ENCODE data around the gene UBE2J1. TPM values are rescaled to one million over a fixed set of nuclear protein-coding genes. Genes with fewer than 3 reads are reported as not detected.

Gene UBE2J1
- total RNA-seq, 2 experiments from 2014 or later, result 28.8 to 29.0 TPM

GRCh38 chr6:89378628-89379027, 26.1 kb upstream of the UBE2J1 start:
- Mint-ChIP-seq H3K4me3 (no peak overlapping the region), H3K36me3 (no peaks in the 10 kb centered on the region), H3K27ac (no peak overlapping the region), H3K9me3 (no peaks in the 10 kb centered on the region), H3K4me1 (peaks cover 10% of the 10 kb centered on the region), H3K27me3 (no peaks in the 10 kb centered on the region)
- no peak for DNase-seq

DNA sequence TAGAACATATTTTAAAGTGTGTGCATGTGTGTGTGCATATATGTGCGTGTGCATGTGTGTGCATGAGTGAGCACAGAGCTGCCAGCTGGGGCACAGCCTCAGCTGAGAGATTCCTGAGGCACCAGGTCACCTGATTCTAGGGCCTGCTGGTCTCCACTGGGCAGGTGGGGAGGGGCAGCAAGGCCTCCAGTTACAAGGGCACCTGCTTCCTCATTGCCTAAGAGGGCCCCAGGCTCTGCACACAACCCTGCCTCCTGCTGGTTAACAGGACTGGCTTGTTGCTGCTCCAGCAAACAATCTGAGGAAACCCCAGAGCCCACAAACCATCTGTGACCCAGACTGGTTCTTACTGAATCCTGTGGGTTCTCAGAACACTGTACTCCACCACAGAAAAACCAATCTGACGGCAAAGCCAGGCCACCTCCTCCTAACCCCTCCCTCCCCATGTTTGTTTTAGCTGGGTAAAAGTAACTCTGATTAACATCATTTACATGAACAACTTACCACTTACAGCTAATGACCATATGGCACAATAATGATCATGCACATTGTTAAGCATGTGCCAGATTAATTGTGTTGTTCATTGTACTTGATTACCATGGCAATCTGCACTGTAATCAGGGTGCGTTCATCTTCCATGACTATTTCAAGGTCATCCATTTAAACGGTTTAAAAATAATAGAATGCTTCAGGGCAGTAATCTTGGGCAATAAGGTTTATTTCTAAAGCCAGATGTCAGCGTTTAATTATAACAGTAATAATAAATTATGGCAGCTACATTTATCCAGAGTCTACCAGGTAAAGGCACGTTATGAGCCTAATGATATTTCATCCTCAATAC, 23.1 kb upstream of the UBE2J1 start:
- Mint-ChIP-seq H3K9me3 (no peaks in the 10 kb centered on the region), H3K36me3 (no peaks in the 10 kb centered on the region), H3K27ac (no peak overlapping the region), H3K27me3 (no peaks in the 10 kb centered on the region), H3K4me1 (peaks cover 17% of the 10 kb centered on the region), H3K4me3 (no peak overlapping the region)
- peak; percentile 61 for DNase-seq

GRCh38 chr6:89372506-89372901, 20.0 kb upstream of the UBE2J1 start:
- H3K4me1 Mint-ChIP-seq, result peaks cover 16% of the 10 kb centered on the region
- no peaks in the 10 kb centered on the region for H3K27me3 Mint-ChIP-seq
- H3K36me3 Mint-ChIP-seq, result no peaks in the 10 kb centered on the region
- H3K4me3 Mint-ChIP-seq, result no peak overlapping the region
- no peak overlapping the region for H3K27ac Mint-ChIP-seq
- no peaks in the 10 kb centered on the region for H3K9me3 Mint-ChIP-seq
- DNase-seq, result no peak

- Mint-ChIP-seq H3K27ac (no peak overlapping the region), H3K9me3 (no peaks in the 10 kb centered on the region), H3K36me3 (no peaks in the 10 kb centered on the region), H3K4me3 (no peak overlapping the region), H3K27me3 (no peaks in the 10 kb centered on the region), H3K4me1 (peaks cover 16% of the 10 kb centered on the region)
- DNase-seq, result peak; percentile 79
Observed at GRCh38 chr6:89371849-89372505, 19.5 kb upstream of the UBE2J1 start.

- Mint-ChIP-seq H3K9me3 (no peaks in the 10 kb centered on the region), H3K36me3 (peaks cover 3% of the 10 kb centered on the region), H3K4me1 (peaks cover 16% of the 10 kb centered on the region), H3K27ac (no peak overlapping the region), H3K27me3 (no peaks in the 10 kb centered on the region), H3K4me3 (no peak overlapping the region)
- no peak for DNase-seq
Observed at GRCh38 chr6:89368999-89369398, 16.5 kb upstream of the UBE2J1 start.

- peaks cover 19% of the 10 kb centered on the region for H3K4me1 Mint-ChIP-seq
- H3K9me3 Mint-ChIP-seq, result no peaks in the 10 kb centered on the region
- peak; percentile 43 for DNase-seq
- H3K27ac Mint-ChIP-seq, result no peak overlapping the region
- no peak overlapping the region for H3K4me3 Mint-ChIP-seq
- no peaks in the 10 kb centered on the region for H3K27me3 Mint-ChIP-seq
- H3K36me3 Mint-ChIP-seq, result peaks cover 3% of the 10 kb centered on the region
Observed at GRCh38 chr6:89368107-89368506, 15.6 kb upstream of the UBE2J1 start.

DNA sequence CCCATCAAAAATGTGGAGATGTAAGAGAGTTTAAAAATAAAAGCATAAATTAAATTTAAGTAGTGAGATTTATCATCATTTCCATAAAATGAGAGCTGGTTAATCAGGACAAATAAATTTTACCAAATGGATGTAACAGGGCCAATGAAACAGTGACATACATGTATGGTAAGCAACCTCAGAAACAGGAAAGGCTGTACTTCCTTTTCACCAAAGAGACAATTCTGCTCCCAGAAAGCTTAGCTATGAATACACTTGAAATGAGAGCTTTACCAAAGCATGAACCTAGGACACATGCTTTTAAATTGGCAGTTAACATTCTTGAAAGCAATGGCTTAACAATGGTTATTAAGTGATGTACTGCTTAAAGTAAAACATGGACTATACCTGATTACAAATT, 12.1 kb upstream of the UBE2J1 start:
- H3K36me3 Mint-ChIP-seq, result peaks cover 7% of the 10 kb centered on the region
- no peak overlapping the region for H3K4me3 Mint-ChIP-seq
- no peak overlapping the region for H3K27ac Mint-ChIP-seq
- H3K9me3 Mint-ChIP-seq, result no peaks in the 10 kb centered on the region
- H3K27me3 Mint-ChIP-seq, result no peaks in the 10 kb centered on the region
- DNase-seq, result no peak
- H3K4me1 Mint-ChIP-seq, result peaks cover 29% of the 10 kb centered on the region

DNA sequence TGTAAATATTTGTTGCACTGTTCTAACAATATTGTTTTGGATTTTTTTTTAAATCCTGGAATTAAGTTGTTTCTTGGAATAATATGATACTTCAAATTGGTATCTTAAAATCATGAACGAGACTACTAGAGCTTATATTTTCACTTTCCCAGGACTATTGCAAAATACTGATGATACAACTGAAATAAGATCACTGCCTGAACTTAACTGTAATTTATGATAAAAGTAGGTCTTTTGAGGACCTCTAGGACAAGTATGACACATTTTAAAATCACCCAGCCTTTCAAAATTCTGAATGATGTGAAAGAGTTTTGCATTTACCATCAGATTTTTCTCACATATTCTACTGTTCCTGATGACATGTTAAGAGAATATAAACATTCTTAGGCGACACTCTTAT, 8.6 kb upstream of the UBE2J1 start:
- H3K4me3 Mint-ChIP-seq, result no peak overlapping the region
- H3K36me3 Mint-ChIP-seq, result peaks cover 7% of the 10 kb centered on the region
- no peak for DNase-seq
- H3K4me1 Mint-ChIP-seq, result peaks cover 50% of the 10 kb centered on the region
- H3K9me3 Mint-ChIP-seq, result no peaks in the 10 kb centered on the region
- peak overlapping the region; percentile 45 for H3K27ac Mint-ChIP-seq
- H3K27me3 Mint-ChIP-seq, result no peaks in the 10 kb centered on the region

DNA sequence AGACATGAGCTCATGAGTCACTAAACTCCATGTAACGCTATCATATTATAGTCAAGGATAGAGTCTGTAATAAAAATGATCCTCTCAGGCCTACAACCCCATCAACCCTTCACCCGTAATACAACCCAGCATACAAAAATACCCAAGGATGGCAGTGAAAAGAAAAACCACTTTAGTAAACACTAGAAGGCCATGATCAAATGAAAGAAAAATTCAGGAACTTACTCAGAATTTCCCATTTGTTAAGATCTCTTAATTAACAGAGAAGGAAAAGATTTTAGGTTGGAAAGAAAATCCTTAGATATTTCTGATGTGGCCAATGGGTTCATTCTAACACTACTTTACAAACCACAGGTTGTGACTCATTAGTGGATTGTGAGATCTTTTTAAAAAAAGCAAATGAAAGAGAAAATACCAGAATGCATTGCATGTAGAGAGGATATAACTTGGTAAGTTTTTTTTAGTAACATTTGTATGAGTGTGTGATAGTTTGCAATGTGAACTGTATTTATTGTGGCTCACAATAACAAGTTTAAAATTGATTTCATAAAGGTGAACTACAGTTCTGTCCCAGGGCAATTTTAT, 8.0 kb upstream of the UBE2J1 start:
- Mint-ChIP-seq H3K36me3 (peaks cover 4% of the 10 kb centered on the region), H3K9me3 (no peaks in the 10 kb centered on the region), H3K27ac (peak overlapping the region; percentile 81), H3K27me3 (no peaks in the 10 kb centered on the region), H3K4me3 (peak overlapping the region; percentile 39), H3K4me1 (peaks cover 57% of the 10 kb centered on the region)
- DNase-seq, result no peak

DNA sequence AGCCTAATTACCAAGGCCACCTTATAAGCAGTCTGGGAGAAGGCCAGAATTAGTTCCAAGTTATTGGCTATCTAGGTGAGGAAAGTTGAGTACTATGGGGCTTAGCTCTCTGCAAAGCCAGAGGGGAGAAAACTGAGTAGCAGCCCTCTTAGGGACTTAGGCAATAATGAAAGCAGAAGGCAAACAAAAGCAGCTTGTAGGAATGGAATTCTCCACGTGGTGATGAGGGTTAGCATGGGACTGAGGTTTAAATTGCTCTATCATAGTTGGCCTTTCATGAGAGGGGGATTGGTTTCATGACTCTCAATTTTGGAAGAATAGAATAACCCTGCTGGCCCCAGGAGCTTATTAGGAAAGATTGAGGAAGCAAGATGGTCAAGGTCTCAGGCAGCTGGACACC, 7.0 kb upstream of the UBE2J1 start:
- Mint-ChIP-seq H3K27me3 (no peaks in the 10 kb centered on the region), H3K4me3 (no peak overlapping the region), H3K4me1 (peaks cover 61% of the 10 kb centered on the region), H3K36me3 (peaks cover 4% of the 10 kb centered on the region), H3K9me3 (no peaks in the 10 kb centered on the region), H3K27ac (peak overlapping the region; percentile 45)
- DNase-seq, result no peak

- H3K36me3 Mint-ChIP-seq, result no peaks in the 10 kb centered on the region
- peak overlapping the region; percentile 78 for H3K4me3 Mint-ChIP-seq
- H3K27me3 Mint-ChIP-seq, result no peaks in the 10 kb centered on the region
- H3K9me3 Mint-ChIP-seq, result no peaks in the 10 kb centered on the region
- peak overlapping the region; percentile 77 for H3K27ac Mint-ChIP-seq
- H3K4me1 Mint-ChIP-seq, result peaks cover 66% of the 10 kb centered on the region
- no peak for DNase-seq
Observed at GRCh38 chr6:89357390-89357789, 4.9 kb upstream of the UBE2J1 start.

- no peaks in the 10 kb centered on the region for H3K27me3 Mint-ChIP-seq
- peak overlapping the region; percentile 77 for H3K27ac Mint-ChIP-seq
- DNase-seq, result no peak
- H3K4me3 Mint-ChIP-seq, result peak overlapping the region; percentile 78
- H3K4me1 Mint-ChIP-seq, result peaks cover 67% of the 10 kb centered on the region
- no peaks in the 10 kb centered on the region for H3K9me3 Mint-ChIP-seq
- H3K36me3 Mint-ChIP-seq, result no peaks in the 10 kb centered on the region
Observed at GRCh38 chr6:89356642-89357170, 4.2 kb upstream of the UBE2J1 start.

GRCh38 chr6:89355511-89356194, 3.1 kb upstream of the UBE2J1 start:
- H3K27ac Mint-ChIP-seq, result no peak overlapping the region
- peaks cover 67% of the 10 kb centered on the region for H3K4me1 Mint-ChIP-seq
- no peak for DNase-seq
- H3K27me3 Mint-ChIP-seq, result no peaks in the 10 kb centered on the region
- H3K36me3 Mint-ChIP-seq, result peaks cover 2% of the 10 kb centered on the region
- no peak overlapping the region for H3K4me3 Mint-ChIP-seq
- no peaks in the 10 kb centered on the region for H3K9me3 Mint-ChIP-seq

GRCh38 chr6:89353702-89354392, 1.3 kb upstream of the UBE2J1 start:
- H3K4me3 Mint-ChIP-seq, result peak overlapping the region; percentile 73

More at GRCh38 chr6:89353702-89354392, 1.3 kb upstream of the UBE2J1 start:
- Mint-ChIP-seq H3K27ac (peak overlapping the region; percentile 85), H3K4me1 (peaks cover 73% of the 10 kb centered on the region), H3K27me3 (no peaks in the 10 kb centered on the region), H3K36me3 (peaks cover 19% of the 10 kb centered on the region), H3K9me3 (peaks cover 4% of the 10 kb centered on the region)
- no peak for DNase-seq

Measured in activated naive CD8-positive, alpha-beta T cell treated with anti-CD3 and anti-CD28 coated beads for 36 hours (primary cell).